Right atrium auricular region (tissue), 2 donors: ENCODE results near the gene CABP5. TPM values are rescaled to one million over a fixed set of nuclear protein-coding genes. Genes with fewer than 3 reads are reported as not detected.

Source experiments
- DNase-seq: peaks from one replicate; pipeline ENCODE4 v3.0.0-alpha.2; 2019; ENCODE audit warnings: low spot score
- H3K27ac ChIP-seq, 2 donors: fragments of 200-600 bp; sonication (generic); 1 replicate in 1 of 2; 2 replicates in 1 of 2; pipeline ENCODE4 v1.5.1; 2016 to 2019
- H3K27me3 ChIP-seq, 2 donors: fragments of 200-600 bp; sonication (generic); one replicate each; pipeline versions ENCODE4 v1.5.1 to v1.6.0; 2017 to 2019
- H3K36me3 ChIP-seq: fragments of 200-600 bp; sonication (generic); one replicate; pipeline ENCODE4 v1.5.1; 2016
- H3K4me1 ChIP-seq, 2 donors: fragments of 200-600 bp; sonication (generic); one replicate each; pipeline versions ENCODE4 v1.5.1 to v1.6.0; 2017 to 2019
- H3K4me3 ChIP-seq, 2 donors: fragments of 200-600 bp; sonication (generic); 1 replicate in 1 of 2; 2 replicates in 1 of 2; pipeline ENCODE4 v1.5.1; 2017 to 2019; ENCODE audit warnings: mild to moderate bottlenecking in 1 of 2, moderate library complexity in 1 of 2
- H3K9me3 ChIP-seq, 2 donors: fragments of 200-600 bp; sonication (generic); one replicate each; pipeline ENCODE4 v1.5.1; 2019
- total RNA-seq, 2 donors: library from RNA; depleted of rRNA; stranded (reverse); fragments of >200 nt; gene quantifications; one replicate each; pipeline ENCODE4 v1.1.0, GENCODE V29; 2016
- TF ChIP-seq, protein P1 (sequence below), 2 donors: fragments of 200-600 bp; sonication (generic); IDR thresholded peaks; one replicate each; pipeline ENCODE4 v1.5.1; 2019; ENCODE audit warnings: antibody characterized with exemption in 2 of 2

The CABP5 gene
- total RNA-seq, 2 donors from 2014 or later: not detected

GRCh38 chr19:48041877-48042580 lies 1.9 kb downstream of the CABP5 start:
- H3K27ac ChIP-seq: no peak overlapping the region
- no peaks in the 10 kb centered on the region for H3K4me1 ChIP-seq
- H3K4me3 ChIP-seq: no peak overlapping the region
- H3K36me3 ChIP-seq: no peaks in the 10 kb centered on the region
- no peak for DNase-seq
- H3K9me3 ChIP-seq: peaks cover 0 to 5% of the 10 kb centered on the region in 2 donors
- no peaks in the 10 kb centered on the region for H3K27me3 ChIP-seq
- TF ChIP-seq, protein P1, sequence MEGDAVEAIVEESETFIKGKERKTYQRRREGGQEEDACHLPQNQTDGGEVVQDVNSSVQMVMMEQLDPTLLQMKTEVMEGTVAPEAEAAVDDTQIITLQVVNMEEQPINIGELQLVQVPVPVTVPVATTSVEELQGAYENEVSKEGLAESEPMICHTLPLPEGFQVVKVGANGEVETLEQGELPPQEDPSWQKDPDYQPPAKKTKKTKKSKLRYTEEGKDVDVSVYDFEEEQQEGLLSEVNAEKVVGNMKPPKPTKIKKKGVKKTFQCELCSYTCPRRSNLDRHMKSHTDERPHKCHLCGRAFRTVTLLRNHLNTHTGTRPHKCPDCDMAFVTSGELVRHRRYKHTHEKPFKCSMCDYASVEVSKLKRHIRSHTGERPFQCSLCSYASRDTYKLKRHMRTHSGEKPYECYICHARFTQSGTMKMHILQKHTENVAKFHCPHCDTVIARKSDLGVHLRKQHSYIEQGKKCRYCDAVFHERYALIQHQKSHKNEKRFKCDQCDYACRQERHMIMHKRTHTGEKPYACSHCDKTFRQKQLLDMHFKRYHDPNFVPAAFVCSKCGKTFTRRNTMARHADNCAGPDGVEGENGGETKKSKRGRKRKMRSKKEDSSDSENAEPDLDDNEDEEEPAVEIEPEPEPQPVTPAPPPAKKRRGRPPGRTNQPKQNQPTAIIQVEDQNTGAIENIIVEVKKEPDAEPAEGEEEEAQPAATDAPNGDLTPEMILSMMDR (IDR thresholded peaks at IDR 0.05): no peak

DNA sequence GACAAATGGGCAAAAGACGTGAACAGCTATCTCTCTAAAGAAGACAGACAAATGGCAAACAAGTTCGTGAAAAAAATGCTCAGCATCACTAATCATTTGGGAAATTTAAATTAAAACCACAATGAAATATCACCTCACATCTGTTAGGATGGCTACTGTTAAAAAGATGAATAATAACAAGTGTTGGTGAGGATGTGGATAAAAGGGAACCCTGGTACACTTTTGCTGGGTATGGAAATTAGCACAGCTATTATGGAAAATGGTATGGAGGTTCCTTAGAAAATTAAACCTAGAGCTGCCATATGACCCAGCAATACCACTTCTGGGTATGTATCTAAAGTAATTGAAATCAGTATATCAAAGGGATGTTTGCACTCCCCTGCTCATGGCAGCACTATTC lies 7.1 kb downstream of the CABP5 start:
- Histone ChIP-seq H3K27me3 (no peaks in the 10 kb centered on the region), H3K4me1 (no peaks in the 10 kb centered on the region), H3K4me3 (no peak overlapping the region), H3K36me3 (no peaks in the 10 kb centered on the region), H3K27ac (no peak overlapping the region), H3K9me3 (peaks cover 0 to 15% of the 10 kb centered on the region in 2 donors)
- TF ChIP-seq, protein P1 (IDR thresholded peaks at IDR 0.05): no peak
- DNase-seq: no peak

DNA sequence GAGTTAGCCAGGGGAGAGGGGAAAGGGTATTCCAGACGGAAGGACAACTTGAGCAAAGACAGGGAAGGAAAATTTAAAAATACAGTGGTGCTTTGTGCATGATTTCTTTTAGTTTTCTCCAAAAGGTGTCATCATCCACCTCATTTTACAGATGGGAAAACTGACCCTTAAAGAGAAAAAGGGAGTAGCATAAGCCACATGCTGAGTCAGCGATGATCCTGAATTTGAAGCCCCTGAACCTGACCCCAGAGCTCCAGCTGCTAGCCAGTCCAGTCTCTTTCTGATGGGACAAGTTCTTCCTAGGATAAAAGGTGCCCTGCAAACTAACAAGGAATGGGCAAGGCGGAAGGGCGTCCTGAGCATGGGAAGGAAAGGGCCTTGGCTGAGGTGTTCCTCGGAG lies 10.3 kb downstream of the CABP5 start:
- TF ChIP-seq, protein P1 (IDR thresholded peaks at IDR 0.05): no peak
- Histone ChIP-seq H3K4me1 (no peaks in the 10 kb centered on the region), H3K9me3 (peaks cover 0 to 15% of the 10 kb centered on the region in 2 donors), H3K4me3 (no peak overlapping the region), H3K27ac (no peak overlapping the region), H3K27me3 (no peaks in the 10 kb centered on the region), H3K36me3 (no peaks in the 10 kb centered on the region)
- DNase-seq: no peak

GRCh38 chr19:48030073-48030472 lies 13.8 kb downstream of the CABP5 start:
- H3K4me3 ChIP-seq: no peak overlapping the region
- no peaks in the 10 kb centered on the region for H3K9me3 ChIP-seq
- H3K27me3 ChIP-seq: no peaks in the 10 kb centered on the region
- H3K4me1 ChIP-seq: no peaks in the 10 kb centered on the region
- no peaks in the 10 kb centered on the region for H3K36me3 ChIP-seq
- DNase-seq: no peak
- no peak overlapping the region for H3K27ac ChIP-seq
- TF ChIP-seq, protein P1 (IDR thresholded peaks at IDR 0.05): no peak

GRCh38 chr19:48029431-48029830 lies 14.4 kb downstream of the CABP5 start:
- Histone ChIP-seq H3K27ac (no peak overlapping the region), H3K4me1 (no peaks in the 10 kb centered on the region), H3K36me3 (no peaks in the 10 kb centered on the region), H3K9me3 (no peaks in the 10 kb centered on the region), H3K4me3 (no peak overlapping the region), H3K27me3 (no peaks in the 10 kb centered on the region)
- TF ChIP-seq, protein P1 (IDR thresholded peaks at IDR 0.05): no peak
- no peak for DNase-seq

- no peak overlapping the region for H3K27ac ChIP-seq
- TF ChIP-seq, protein P1 (IDR thresholded peaks at IDR 0.05): no peak
- no peaks in the 10 kb centered on the region for H3K4me1 ChIP-seq
- no peaks in the 10 kb centered on the region for H3K36me3 ChIP-seq
- no peak for DNase-seq
- H3K27me3 ChIP-seq: no peaks in the 10 kb centered on the region
- H3K4me3 ChIP-seq: no peak overlapping the region
- H3K9me3 ChIP-seq: no peaks in the 10 kb centered on the region
Observed at GRCh38 chr19:48025480-48025879, 18.4 kb downstream of the CABP5 start.
